Breast epithelium (tissue), 3 donors: ENCODE measurements around the gene DSTYK.

ENCODE experiments used
- CTCF ChIP-seq, 3 donors: fragments of 450-650 bp; IDR thresholded peaks; one replicate each; pipeline ENCODE4 v1.5.1; 2016 to 2017; ENCODE audit warnings: antibody characterized with exemption in 3 of 3, mild to moderate bottlenecking in 3 of 3, moderate library complexity in 3 of 3
- POLR2A ChIP-seq: fragments of 450-650 bp; IDR thresholded peaks from one replicate; pipeline ENCODE4 v1.6.1; 2016; ENCODE audit warnings: antibody characterized with exemption, mild to moderate bottlenecking, moderate library complexity
- POLR2AphosphoS5 ChIP-seq, 3 donors: sonication (generic); formaldehyde crosslinking; IDR thresholded peaks; one replicate each; pipeline ENCODE4 v1.6.1; 2017; ENCODE audit warnings: antibody characterized with exemption in 3 of 3

GRCh38 chr1:205109711-205110110 lies 101.8 kb downstream of the DSTYK start:
- TF ChIP-seq POLR2A (no peak), CTCF (IDR thresholded peaks at IDR 0.05) (no peak), POLR2AphosphoS5 (IDR thresholded peaks at IDR 0.05) (no peak)
